ENCODE data around the gene TTC39C. TPM values are rescaled to one million over a fixed set of nuclear protein-coding genes. Genes with fewer than 3 reads are reported as not detected.

Gene TTC39C
- total and polyA plus RNA-seq, 2 experiments from 2014 or later: 23.9 to 41.6 TPM

DNA sequence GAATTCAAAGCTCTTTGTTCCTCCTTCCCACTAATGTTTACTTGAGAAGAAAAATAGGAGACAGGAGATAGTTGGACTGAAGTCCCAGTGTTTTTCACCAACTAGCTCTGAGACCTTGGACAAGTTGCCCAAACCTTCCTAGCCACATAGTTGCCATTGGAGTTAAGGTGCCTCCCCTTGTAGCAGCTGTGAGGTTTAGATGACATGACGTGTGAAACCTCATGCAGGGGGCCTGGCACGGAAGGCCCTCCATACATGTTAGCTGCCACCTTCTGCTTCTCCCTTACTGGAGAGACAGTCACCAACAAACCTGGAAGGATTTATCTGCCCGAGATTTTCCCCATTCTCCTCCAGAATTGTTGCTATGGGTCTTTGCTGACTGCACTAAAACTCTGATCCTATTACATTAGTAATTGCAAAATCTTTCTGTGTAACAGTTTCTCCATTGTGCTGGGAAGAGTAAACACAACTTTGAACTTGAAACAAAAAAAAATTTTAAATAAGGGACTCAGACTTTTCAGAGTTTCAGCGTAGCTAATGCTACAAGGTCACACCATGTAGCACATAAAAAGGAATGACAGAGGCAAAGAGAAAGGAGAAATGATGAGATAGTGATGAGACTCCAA is 100.5 kb downstream of the TTC39C start:
- Histone ChIP-seq H3K4me2 (no peak overlapping the region), H3K9me2 (replicated peaks; ENCODE audit: insufficient read depth) (no peaks in the 10 kb centered on the region), H3K36me3 (replicated peaks; ENCODE audit: insufficient read depth, low read depth) (no peaks in the 10 kb centered on the region), H3K9me3 (ENCODE audit: low read depth) (no peaks in the 10 kb centered on the region), H3K4me1 (ENCODE audit: insufficient read depth) (peaks cover 8% of the 10 kb centered on the region), H3K79me2 (no peaks in the 10 kb centered on the region), H2AFZ (no peak overlapping the region), H3K27ac (peak overlapping the region; percentile 35), H4K20me1 (ENCODE audit: insufficient read depth, poor library complexity, severe bottlenecking) (no peaks in the 10 kb centered on the region), H3K4me3 (no peak overlapping the region), H3K27me3 (no peaks in the 10 kb centered on the region)
- 70% methylated on average over 4 of the region's 4 CpGs for WGBS (ENCODE audit: low lambda C conversion rate, missing lambda C conversion rate)
- TF ChIP-seq EZH2 (IDR thresholded peaks at IDR 0.05; ENCODE audit: borderline replicate concordance) (no peak), EZH2phosphoT487 (IDR thresholded peaks at IDR 0.05; ENCODE audit: low read depth, severe bottlenecking, unreplicated experiment) (no peak)
- TF ChIP-seq, protein P1, sequence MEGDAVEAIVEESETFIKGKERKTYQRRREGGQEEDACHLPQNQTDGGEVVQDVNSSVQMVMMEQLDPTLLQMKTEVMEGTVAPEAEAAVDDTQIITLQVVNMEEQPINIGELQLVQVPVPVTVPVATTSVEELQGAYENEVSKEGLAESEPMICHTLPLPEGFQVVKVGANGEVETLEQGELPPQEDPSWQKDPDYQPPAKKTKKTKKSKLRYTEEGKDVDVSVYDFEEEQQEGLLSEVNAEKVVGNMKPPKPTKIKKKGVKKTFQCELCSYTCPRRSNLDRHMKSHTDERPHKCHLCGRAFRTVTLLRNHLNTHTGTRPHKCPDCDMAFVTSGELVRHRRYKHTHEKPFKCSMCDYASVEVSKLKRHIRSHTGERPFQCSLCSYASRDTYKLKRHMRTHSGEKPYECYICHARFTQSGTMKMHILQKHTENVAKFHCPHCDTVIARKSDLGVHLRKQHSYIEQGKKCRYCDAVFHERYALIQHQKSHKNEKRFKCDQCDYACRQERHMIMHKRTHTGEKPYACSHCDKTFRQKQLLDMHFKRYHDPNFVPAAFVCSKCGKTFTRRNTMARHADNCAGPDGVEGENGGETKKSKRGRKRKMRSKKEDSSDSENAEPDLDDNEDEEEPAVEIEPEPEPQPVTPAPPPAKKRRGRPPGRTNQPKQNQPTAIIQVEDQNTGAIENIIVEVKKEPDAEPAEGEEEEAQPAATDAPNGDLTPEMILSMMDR (IDR thresholded peaks at IDR 0.05; ENCODE audit: poor library complexity): no peak
- DNase-seq (ENCODE audit: low spot score): no peak

DNA sequence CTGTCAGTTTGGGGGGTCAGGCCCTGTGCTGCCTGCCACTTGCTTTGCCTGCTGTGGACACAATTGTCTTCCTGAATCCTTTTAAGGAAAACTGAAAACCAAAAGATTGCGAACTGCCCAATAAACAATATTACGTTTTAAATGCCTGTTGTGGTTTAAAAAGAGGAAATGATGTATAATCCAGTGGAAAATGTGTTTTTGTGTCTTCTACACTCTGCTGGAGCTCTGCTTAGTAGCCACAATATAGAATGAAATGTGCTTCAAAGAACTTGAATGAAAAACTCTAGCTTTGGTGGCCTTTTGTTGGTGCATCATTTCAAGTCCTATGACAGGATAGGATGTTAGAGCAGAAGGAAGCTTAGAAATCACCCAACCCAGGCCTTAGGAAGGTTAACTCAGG is 101.1 kb downstream of the TTC39C start:
- no peaks in the 10 kb centered on the region for H3K79me2 ChIP-seq
- H3K9me2 ChIP-seq (replicated peaks; ENCODE audit: insufficient read depth): no peaks in the 10 kb centered on the region
- peaks cover 8% of the 10 kb centered on the region for H3K4me1 ChIP-seq (ENCODE audit: insufficient read depth)
- no peaks in the 10 kb centered on the region for H4K20me1 ChIP-seq (ENCODE audit: insufficient read depth, poor library complexity, severe bottlenecking)
- 73% methylated on average over 2 of the region's 2 CpGs for WGBS (ENCODE audit: low lambda C conversion rate, missing lambda C conversion rate)
- no peak overlapping the region for H3K4me3 ChIP-seq
- no peak overlapping the region for H2AFZ ChIP-seq
- no peaks in the 10 kb centered on the region for H3K36me3 ChIP-seq (replicated peaks; ENCODE audit: insufficient read depth, low read depth)
- TF ChIP-seq, protein P1 (IDR thresholded peaks at IDR 0.05; ENCODE audit: poor library complexity): no peak
- TF ChIP-seq EZH2 (IDR thresholded peaks at IDR 0.05; ENCODE audit: borderline replicate concordance) (no peak), EZH2phosphoT487 (IDR thresholded peaks at IDR 0.05; ENCODE audit: low read depth, severe bottlenecking, unreplicated experiment) (no peak)
- no peak for DNase-seq (ENCODE audit: low spot score)
- H3K27me3 ChIP-seq: no peaks in the 10 kb centered on the region
- peak overlapping the region; percentile 35 for H3K27ac ChIP-seq
- H3K9me3 ChIP-seq (ENCODE audit: low read depth): no peaks in the 10 kb centered on the region
- H3K4me2 ChIP-seq: no peak overlapping the region

- Histone ChIP-seq H3K9me2 (replicated peaks; ENCODE audit: insufficient read depth) (no peaks in the 10 kb centered on the region), H3K36me3 (replicated peaks; ENCODE audit: insufficient read depth, low read depth) (no peaks in the 10 kb centered on the region), H3K4me2 (no peak overlapping the region), H3K4me1 (ENCODE audit: insufficient read depth) (peaks cover 3% of the 10 kb centered on the region), H3K27me3 (no peaks in the 10 kb centered on the region), H3K4me3 (no peak overlapping the region), H2AFZ (no peak overlapping the region), H3K9me3 (ENCODE audit: low read depth) (no peaks in the 10 kb centered on the region), H3K79me2 (no peaks in the 10 kb centered on the region), H3K27ac (no peak overlapping the region), H4K20me1 (ENCODE audit: insufficient read depth, poor library complexity, severe bottlenecking) (no peaks in the 10 kb centered on the region)
- WGBS (ENCODE audit: low lambda C conversion rate, missing lambda C conversion rate): 67% methylated on average over 8 of the region's 8 CpGs
- DNase-seq (ENCODE audit: low spot score): peak; percentile 90
- TF ChIP-seq, protein P1 (IDR thresholded peaks at IDR 0.05; ENCODE audit: poor library complexity): peak; percentile 96
- no peak for TF ChIP-seq EZH2 (IDR thresholded peaks at IDR 0.05; ENCODE audit: borderline replicate concordance)
Observed at GRCh38 chr18:24118750-24119577, 104.4 kb downstream of the TTC39C start.
